Amygdala (tissue), 56 donors: ENCODE measurements around the gene USP17L20.
"Not testable (repeated sequence)": the region's sequence is repeated elsewhere in the genome, so short reads cannot be mapped to it uniquely, and the experiment has no call there.

Source experiments
- DNase-seq, 56 donors: peaks; one replicate each; lab custom pipeline; 2025; lab: John Stamatoyannopoulos, UW

The USP17L20 gene, protein sequence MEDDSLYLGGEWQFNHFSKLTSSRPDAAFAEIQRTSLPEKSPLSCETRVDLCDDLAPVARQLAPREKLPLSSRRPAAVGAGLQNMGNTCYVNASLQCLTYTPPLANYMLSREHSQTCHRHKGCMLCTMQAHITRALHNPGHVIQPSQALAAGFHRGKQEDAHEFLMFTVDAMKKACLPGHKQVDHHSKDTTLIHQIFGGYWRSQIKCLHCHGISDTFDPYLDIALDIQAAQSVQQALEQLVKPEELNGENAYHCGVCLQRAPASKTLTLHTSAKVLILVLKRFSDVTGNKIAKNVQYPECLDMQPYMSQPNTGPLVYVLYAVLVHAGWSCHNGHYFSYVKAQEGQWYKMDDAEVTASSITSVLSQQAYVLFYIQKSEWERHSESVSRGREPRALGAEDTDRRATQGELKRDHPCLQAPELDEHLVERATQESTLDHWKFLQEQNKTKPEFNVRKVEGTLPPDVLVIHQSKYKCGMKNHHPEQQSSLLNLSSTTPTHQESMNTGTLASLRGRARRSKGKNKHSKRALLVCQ

DNA sequence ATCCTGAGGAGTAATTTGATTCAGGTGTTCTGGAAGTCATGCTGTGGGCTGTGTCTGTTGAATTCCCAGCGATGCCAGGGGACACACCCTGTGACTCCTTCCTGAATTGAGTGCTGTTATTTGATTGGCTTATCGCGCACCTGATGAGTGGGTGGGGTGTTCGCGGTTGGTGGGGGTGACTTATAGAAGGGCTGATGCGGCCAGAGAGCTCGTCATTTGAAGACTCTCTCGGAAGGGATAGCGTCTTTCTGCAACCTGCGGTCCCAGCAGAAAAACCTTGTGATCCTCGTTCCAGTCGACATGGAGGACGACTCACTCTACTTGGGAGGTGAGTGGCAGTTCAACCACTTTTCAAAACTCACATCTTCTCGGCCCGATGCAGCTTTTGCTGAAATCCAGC is at the start of gene USP17L20:
TSS of gene USP17L20 (plus strand) at position 301 of the 400 bp plus-strand sequence. CDS start at position 301, 0 bp downstream.
- DNase-seq, result not testable (repeated sequence)

DNA sequence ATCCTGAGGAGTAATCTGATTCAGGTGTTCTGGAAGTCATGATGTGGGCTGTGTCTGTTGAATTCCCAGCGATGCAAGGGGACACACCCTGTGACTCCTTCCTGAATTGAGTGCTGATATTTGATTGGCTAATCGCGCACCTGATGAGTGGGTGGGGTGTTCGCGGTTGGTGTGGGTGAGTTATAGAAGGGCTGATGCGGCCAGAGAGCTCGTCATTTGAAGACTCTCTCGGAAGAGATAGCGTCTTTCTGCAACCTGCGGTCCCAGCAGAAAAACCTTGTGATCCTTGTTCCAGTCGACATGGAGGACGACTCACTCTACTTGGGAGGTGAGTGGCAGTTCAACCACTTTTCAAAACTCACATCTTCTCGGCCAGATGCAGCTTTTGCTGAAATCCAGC is 47.6 kb upstream of the USP17L20 start, which contains the start of gene USP17L10:
TSS of gene USP17L10 (plus strand) at position 301 of the 400 bp plus-strand sequence. CDS start at position 301, 0 bp downstream.
- not testable (repeated sequence) for DNase-seq

DNA sequence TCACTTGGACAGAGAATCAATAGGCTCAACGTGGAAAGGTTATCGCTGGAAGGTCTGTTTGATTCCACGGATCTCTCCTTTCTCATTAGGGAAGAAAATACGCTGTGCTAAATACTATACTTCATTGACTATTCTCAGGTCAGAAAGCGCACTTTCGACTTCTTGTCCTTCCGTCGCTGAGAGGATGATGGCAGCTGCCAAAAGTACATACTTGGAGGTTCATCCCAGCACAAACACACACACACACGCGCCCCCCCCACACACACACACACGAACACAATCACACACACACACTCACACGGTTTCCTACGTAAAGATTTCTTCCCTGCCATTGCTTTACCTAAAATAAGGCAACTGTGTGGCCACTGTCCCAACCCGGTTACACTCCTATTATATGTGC is 43.2 kb upstream of the USP17L20 start:
- DNase-seq, result not testable (repeated sequence)

DNA sequence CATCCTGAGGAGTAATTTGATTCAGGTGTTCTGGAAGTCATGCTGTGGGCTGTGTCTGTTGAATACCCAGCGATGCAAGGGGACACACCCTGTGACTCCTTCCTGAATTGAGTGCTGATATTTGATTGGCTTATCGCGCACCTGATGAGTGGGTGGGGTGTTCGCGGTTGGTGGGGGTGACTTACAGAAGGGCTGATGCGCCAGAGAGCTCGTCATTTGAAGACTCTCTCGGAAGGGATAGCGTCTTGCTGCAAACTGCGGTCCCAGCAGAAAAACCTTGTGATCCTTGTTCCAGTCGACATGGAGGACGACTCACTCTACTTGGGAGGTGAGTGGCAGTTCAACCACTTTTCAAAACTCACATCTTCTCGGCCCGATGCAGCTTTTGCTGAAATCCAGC is 42.8 kb upstream of the USP17L20 start, which contains the start of gene USP17L11:
TSS of gene USP17L11 (plus strand) at position 301 of the 400 bp plus-strand sequence. CDS start at position 301, 0 bp downstream.
- not testable (repeated sequence) for DNase-seq

DNA sequence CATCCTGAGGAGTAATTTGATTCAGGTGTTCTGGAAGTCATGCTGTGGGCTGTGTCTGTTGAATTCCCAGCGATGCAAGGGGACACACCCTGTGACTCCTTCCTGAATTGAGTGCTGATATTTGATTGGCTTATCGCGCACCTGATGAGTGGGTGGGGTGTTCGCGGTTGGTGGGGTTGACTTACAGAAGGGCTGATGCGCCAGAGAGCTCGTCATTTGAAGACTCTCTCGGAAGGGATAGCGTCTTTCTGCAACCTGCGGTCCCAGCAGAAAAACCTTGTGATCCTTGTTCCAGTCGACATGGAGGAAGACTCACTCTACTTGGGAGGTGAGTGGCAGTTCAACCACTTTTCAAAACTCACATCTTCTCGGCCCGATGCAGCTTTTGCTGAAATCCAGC is 38.1 kb upstream of the USP17L20 start, which contains the start of gene USP17L12:
TSS of gene USP17L12 (plus strand) at position 301 of the 400 bp plus-strand sequence. CDS start at position 301, 0 bp downstream.
- DNase-seq, result not testable (repeated sequence)

DNA sequence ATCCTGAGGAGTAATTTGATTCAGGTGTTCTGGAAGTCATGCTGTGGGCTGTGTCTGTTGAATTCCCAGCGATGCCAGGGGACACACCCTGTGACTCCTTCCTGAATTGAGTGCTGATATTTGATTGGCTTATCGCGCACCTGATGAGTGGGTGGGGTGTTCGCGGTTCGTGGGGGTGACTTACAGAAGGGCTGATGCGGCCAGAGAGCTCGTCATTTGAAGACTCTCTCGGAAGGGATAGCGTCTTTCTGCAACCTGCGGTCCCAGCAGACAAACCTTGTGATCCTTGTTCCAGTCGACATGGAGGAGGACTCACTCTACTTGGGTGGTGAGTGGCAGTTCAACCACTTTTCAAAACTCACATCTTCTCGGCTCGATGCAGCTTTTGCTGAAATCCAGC is 33.3 kb upstream of the USP17L20 start, which contains the start of gene USP17L13:
TSS of gene USP17L13 (plus strand) at position 301 of the 400 bp plus-strand sequence. CDS start at position 301, 0 bp downstream.
- not testable (repeated sequence) for DNase-seq

DNA sequence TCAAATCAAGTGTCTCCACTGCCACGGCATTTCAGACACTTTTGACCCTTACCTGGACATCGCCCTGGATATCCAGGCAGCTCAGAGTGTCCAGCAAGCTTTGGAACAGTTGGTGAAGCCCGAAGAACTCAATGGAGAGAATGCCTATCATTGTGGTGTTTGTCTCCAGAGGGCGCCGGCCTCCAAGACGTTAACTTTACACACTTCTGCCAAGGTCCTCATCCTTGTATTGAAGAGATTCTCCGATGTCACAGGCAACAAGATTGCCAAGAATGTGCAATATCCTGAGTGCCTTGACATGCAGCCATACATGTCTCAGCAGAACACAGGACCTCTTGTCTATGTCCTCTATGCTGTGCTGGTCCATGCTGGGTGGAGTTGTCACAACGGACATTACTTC is 27.7 kb upstream of the USP17L20 start:
- not testable (repeated sequence) for DNase-seq

DNA sequence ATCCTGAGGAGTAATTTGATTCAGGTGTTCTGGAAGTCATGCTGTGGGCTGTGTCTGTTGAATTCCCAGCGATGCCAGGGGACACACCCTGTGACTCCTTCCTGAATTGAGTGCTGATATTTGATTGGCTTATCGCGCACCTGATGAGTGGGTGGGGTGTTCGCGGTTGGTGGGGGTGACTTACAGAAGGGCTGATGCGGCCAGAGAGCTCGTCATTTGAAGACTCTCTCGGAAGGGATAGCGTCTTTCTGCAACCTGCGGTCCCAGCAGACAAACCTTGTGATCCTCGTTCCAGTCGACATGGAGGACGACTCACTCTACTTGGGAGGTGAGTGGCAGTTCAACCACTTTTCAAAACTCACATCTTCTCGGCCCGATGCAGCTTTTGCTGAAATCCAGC is 23.8 kb upstream of the USP17L20 start, which contains the start of gene USP17L15:
TSS of gene USP17L15 (plus strand) at position 301 of the 400 bp plus-strand sequence. CDS start at position 301, 0 bp downstream.
- not testable (repeated sequence) for DNase-seq

DNA sequence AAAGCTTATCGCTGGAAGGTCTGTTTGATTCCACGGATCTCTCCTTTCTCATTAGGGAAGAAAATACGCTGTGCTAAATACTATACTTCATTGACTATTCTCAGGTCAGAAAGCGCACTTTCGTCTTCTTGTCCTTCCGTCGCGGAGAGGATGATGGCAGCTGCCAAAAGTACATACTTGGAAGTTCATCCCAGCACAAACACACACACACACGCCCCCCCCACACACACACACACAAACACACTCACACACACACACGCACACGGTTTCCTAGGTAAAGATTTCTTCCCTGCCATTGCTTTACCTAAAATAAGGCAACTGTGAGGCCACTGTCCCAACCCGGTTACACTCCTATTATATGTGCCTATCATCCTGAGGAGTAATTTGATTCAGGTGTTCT is 19.5 kb upstream of the USP17L20 start:
- DNase-seq, result not testable (repeated sequence)

DNA sequence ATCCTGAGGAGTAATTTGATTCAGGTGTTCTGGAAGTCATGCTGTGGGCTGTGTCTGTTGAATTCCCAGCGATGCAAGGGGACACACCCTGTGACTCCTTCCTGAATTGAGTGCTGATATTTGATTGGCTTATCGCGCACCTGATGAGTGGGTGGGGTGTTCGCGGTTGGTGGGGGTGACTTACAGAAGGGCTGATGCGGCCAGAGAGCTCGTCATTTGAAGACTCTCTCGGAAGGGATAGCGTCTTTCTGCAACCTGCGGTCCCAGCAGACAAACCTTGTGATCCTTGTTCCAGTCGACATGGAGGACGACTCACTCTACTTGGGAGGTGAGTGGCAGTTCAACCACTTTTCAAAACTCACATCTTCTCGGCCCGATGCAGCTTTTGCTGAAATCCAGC is 14.3 kb upstream of the USP17L20 start, which contains the start of gene USP17L17:
TSS of gene USP17L17 (plus strand) at position 301 of the 400 bp plus-strand sequence. CDS start at position 301, 0 bp downstream.
- not testable (repeated sequence) for DNase-seq

DNA sequence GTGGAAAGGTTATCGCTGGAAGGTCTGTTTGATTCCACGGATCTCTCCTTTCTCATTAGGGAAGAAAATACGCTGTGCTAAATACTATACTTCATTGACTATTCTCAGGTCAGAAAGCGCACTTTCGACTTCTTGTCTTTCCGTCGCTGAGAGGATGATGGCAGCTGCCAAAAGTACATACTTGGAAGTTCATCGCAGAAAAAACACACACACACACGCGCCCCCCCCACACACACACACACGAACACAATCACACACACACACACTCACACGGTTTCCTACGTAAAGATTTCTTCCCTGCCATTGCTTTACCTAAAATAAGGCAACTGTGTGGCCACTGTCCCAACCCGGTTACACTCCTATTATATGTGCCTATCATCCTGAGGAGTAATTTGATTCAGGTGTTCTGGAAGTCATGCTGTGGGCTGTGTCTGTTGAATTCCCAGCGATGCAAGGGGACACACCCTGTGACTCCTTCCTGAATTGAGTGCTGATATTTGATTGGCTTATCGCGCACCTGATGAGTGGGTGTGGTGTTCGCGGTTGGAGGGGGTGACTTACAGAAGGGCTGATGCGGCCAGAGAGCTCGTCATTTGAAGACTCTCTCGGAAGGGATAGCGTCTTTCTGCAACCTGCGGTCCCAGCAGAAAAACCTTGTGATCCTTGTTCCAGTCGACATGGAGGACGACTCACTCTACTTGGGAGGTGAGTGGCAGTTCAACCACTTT is 9.8 kb upstream of the USP17L20 start, which contains the start of gene USP17L18:
TSS of gene USP17L18 (plus strand) at position 678 of the 728 bp plus-strand sequence. CDS start at position 678, 0 bp downstream.
- DNase-seq, result not testable (repeated sequence)

DNA sequence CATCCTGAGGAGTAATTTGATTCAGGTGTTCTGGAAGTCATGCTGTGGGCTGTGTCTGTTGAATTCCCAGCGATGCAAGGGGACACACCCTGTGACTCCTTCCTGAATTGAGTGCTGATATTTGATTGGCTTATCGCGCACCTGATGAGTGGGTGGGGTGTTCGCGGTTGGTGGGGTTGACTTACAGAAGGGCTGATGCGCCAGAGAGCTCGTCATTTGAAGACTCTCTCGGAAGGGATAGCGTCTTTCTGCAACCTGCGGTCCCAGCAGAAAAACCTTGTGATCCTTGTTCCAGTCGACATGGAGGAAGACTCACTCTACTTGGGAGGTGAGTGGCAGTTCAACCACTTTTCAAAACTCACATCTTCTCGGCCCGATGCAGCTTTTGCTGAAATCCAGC is 4.8 kb upstream of the USP17L20 start, which contains the start of gene USP17L19:
TSS of gene USP17L19 (plus strand) at position 301 of the 400 bp plus-strand sequence. CDS start at position 301, 0 bp downstream.
- not testable (repeated sequence) for DNase-seq

DNA sequence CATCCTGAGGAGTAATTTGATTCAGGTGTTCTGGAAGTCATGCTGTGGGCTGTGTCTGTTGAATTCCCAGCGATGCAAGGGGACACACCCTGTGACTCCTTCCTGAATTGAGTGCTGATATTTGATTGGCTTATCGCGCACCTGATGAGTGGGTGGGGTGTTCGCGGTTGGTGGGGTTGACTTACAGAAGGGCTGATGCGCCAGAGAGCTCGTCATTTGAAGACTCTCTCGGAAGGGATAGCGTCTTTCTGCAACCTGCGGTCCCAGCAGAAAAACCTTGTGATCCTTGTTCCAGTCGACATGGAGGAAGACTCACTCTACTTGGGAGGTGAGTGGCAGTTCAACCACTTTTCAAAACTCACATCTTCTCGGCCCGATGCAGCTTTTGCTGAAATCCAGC is 4.6 kb downstream of the USP17L20 start, which contains the start of gene USP17L21:
TSS of gene USP17L21 (plus strand) at position 301 of the 400 bp plus-strand sequence. CDS start at position 301, 0 bp downstream.
- not testable (repeated sequence) for DNase-seq

DNA sequence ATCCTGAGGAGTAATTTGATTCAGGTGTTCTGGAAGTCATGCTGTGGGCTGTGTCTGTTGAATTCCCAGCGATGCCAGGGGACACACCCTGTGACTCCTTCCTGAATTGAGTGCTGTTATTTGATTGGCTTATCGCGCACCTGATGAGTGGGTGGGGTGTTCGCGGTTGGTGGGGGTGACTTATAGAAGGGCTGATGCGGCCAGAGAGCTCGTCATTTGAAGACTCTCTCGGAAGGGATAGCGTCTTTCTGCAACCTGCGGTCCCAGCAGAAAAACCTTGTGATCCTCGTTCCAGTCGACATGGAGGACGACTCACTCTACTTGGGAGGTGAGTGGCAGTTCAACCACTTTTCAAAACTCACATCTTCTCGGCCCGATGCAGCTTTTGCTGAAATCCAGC is 9.4 kb downstream of the USP17L20 start, which contains the start of gene USP17L22:
TSS of gene USP17L22 (plus strand) at position 301 of the 400 bp plus-strand sequence. CDS start at position 301, 0 bp downstream.
- not testable (repeated sequence) for DNase-seq

DNA sequence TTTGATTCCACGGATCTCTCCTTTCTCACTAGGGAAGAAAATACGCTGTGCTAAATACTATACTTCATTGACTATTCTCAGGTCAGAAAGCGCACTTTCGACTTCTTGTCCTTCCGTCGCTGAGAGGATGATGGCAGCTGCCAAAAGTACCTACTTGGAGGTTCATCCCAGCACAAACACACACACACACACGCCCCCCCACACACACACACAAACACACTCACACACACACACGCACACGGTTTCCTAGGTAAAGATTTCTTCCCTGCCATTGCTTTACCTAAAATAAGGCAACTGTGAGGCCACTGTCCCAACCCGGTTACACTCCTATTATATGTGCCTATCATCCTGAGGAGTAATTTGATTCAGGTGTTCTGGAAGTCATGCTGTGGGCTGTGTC is 13.8 kb downstream of the USP17L20 start:
- not testable (repeated sequence) for DNase-seq
